SK-MEL-5 (cell line): Measurements from ENCODE around the gene MOV10L1. TPM values are rescaled to one million over a fixed set of nuclear protein-coding genes. Genes with fewer than 3 reads are reported as not detected.
"Not testable (repeated sequence)": the region's sequence is repeated elsewhere in the genome, so short reads cannot be mapped to it uniquely, and the experiment has no call there.

Experiments
- DNase-seq: peaks from one replicate; pipeline ENCODE4 v3.0.0-alpha.2; 2016; ENCODE audit warnings: low read depth, low spot score
- in situ Hi-C: cut with HindIII; loops from 2 replicates; pipeline ENCODE4 v1.10.0; 2016; ENCODE audit warnings: low sequenced_read_pairs, high pct_unique_total_duplicates, low pct_unique_long_range_greater_than_20kb
- total RNA-seq: library from RNA; depleted of rRNA; stranded (reverse); fragments of >200 nt; shearing (Covaris generic); gene quantifications from 2 replicates; pipeline ENCODE4 v1.2.3, GENCODE V29; 2014

MOV10L1 gene
- total RNA-seq, 1 experiment from 2014 or later, result 0.08 TPM

GRCh38 chr22:50117168-50117762 lies 27.5 kb downstream of the MOV10L1 start:
- in situ Hi-C loops, result no loop called here
- no peak for DNase-seq

- no peak for DNase-seq
- in situ Hi-C loops, result no loop called here
Measured at GRCh38 chr22:50118129-50118528, 28.3 kb downstream of the MOV10L1 start.

- in situ Hi-C loops, result no loop called here
- peak; percentile 28 for DNase-seq
Measured at GRCh38 chr22:50118557-50119168, 28.9 kb downstream of the MOV10L1 start.

GRCh38 chr22:50119169-50119767 lies 29.5 kb downstream of the MOV10L1 start:
- in situ Hi-C loops, result no loop called here
- DNase-seq, result no peak

GRCh38 chr22:50119768-50120251 lies 30.0 kb downstream of the MOV10L1 start:
- in situ Hi-C loops, result no loop called here
- no peak for DNase-seq

GRCh38 chr22:50121202-50121740 lies 31.5 kb downstream of the MOV10L1 start:
- DNase-seq, result no peak

GRCh38 chr22:50123119-50123518 lies 33.3 kb downstream of the MOV10L1 start:
- in situ Hi-C loops, result no loop called here
- DNase-seq, result no peak

More at GRCh38 chr22:50121202-50121740, 31.5 kb downstream of the MOV10L1 start:
- in situ Hi-C loops, result no loop called here

- DNase-seq, result no peak
- in situ Hi-C loops, result no loop called here
Measured at GRCh38 chr22:50125029-50125428, 35.2 kb downstream of the MOV10L1 start.

- in situ Hi-C loops, result no loop called here
- DNase-seq, result no peak
Measured at GRCh38 chr22:50129121-50129736, 39.4 kb downstream of the MOV10L1 start.

GRCh38 chr22:50131894-50132293 lies 42.1 kb downstream of the MOV10L1 start:
- in situ Hi-C loops, result no loop called here
- no peak for DNase-seq

GRCh38 chr22:50134481-50134880 lies 44.7 kb downstream of the MOV10L1 start:
- in situ Hi-C loops, result no loop called here
- no peak for DNase-seq

GRCh38 chr22:50136581-50137015 lies 46.8 kb downstream of the MOV10L1 start:
- in situ Hi-C loops, result no loop called here
- no peak for DNase-seq

GRCh38 chr22:50137277-50137676 lies 47.5 kb downstream of the MOV10L1 start:
- DNase-seq, in situ Hi-C loops: not testable (repeated sequence)

GRCh38 chr22:50138041-50138440 lies 48.2 kb downstream of the MOV10L1 start:
- in situ Hi-C loops, result no loop called here
- no peak for DNase-seq

GRCh38 chr22:50138988-50139387 lies 49.2 kb downstream of the MOV10L1 start:
- no peak for DNase-seq
- in situ Hi-C loops, result no loop called here

GRCh38 chr22:50139843-50140415 lies 50.1 kb downstream of the MOV10L1 start:
- in situ Hi-C loops, result no loop called here
- no peak for DNase-seq

- in situ Hi-C loops, result no loop called here
- no peak for DNase-seq
Measured at GRCh38 chr22:50140615-50141014, 50.8 kb downstream of the MOV10L1 start.

- in situ Hi-C loops, result no loop called here
Measured at GRCh38 chr22:50141462-50141861, 51.7 kb downstream of the MOV10L1 start.

More at GRCh38 chr22:50141462-50141861, 51.7 kb downstream of the MOV10L1 start:
- no peak for DNase-seq
